Choroid plexus epithelial cell (primary cell): ENCODE measurements around the gene DHRS1.

Experiments
- DNase-seq: peaks from one replicate; pipeline ENCODE4 v3.0.0-alpha.2; 2010; ENCODE audit warnings: low read depth
- H3K4me3 ChIP-seq: 2 replicates; pipeline ENCODE4 v1.5.1; 2011; ENCODE audit warnings: low read depth, mild to moderate bottlenecking, control low read depth, low read length, moderate library complexity
- TF ChIP-seq, protein P1 (sequence below): conservative IDR thresholded peaks from 2 replicates; pipeline ENCODE4 v1.5.1; 2011; ENCODE audit warnings: low read depth, mild to moderate bottlenecking, control low read depth, inconsistent platforms, low read length, moderate library complexity

DHRS1 gene

DNA sequence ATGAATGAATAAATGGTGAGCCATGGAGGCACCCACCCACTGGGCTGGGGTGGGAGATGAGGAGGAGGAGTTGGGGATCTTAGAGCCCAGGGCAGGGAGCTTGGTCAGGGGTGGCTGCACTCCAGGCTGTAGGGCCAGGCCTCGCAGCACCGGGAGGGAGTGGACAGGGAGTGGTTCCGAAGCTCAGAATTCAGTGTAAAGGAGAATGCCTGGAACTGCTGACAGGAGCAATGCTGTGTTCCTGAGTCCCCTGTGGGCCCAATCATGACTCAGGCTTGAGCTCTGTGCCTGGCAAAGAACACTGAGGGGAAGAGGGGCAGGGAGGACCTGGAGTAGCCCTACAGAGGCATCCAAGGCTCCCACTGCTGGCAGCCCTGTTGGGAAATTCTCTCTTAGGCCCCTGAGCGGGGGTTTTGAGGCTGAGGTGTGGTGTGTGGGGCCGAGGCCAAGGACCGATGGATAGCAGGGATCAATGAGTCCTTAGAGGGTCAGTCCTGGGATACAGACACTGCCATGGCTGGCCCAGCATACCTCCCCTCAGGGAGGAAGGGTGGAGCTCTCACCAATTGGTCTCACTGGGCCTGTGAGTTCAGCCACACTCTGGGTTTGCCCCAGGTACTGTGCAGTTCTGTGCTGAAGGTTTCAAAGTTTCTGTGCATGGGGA lies 18.7 kb downstream of the DHRS1 start:
- no peak overlapping the region for H3K4me3 ChIP-seq
- DNase-seq, result no peak
- TF ChIP-seq, protein P1, sequence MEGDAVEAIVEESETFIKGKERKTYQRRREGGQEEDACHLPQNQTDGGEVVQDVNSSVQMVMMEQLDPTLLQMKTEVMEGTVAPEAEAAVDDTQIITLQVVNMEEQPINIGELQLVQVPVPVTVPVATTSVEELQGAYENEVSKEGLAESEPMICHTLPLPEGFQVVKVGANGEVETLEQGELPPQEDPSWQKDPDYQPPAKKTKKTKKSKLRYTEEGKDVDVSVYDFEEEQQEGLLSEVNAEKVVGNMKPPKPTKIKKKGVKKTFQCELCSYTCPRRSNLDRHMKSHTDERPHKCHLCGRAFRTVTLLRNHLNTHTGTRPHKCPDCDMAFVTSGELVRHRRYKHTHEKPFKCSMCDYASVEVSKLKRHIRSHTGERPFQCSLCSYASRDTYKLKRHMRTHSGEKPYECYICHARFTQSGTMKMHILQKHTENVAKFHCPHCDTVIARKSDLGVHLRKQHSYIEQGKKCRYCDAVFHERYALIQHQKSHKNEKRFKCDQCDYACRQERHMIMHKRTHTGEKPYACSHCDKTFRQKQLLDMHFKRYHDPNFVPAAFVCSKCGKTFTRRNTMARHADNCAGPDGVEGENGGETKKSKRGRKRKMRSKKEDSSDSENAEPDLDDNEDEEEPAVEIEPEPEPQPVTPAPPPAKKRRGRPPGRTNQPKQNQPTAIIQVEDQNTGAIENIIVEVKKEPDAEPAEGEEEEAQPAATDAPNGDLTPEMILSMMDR, result no peak

DNA sequence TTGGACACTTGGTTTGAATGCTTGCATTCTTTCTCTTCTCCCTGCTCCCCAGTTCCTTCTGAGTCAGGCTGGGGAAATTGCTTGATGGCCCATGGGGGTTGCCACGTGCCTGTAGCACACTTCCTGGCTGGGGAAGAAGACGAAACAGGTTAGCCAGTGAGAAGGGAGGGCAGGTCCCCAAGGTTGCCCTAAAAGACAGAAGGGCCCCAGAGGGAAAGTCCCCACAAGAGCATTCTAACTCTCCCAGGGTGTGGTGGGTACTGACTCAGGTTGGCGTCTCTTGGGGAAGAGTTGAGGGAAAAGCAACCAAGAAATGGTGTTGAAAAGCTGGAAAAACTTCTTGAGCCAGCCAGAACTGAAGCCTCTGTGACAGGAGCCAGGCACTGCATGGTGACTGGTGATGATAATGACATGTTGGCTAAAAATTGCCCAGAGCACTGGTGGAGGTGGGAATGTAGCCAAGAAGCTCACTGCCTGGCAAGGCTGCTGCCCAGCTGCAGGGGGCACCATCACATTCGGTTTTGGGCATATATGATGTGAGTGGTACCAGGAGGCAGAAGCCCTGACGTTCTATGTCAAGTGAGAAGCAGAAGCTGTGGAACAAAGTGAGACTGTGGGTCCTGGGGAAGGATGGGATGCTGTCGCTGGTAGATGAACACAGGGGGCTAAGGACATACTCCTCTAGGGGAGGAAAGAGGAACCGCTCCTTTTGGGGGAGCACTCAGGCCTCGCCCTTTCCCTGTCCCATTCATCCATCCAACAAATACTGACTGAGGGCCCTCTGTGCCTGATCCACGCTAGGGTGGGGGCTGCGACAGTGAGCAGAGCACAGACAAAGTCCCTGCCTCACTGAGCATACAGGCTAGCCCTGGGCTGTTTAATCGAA lies 20.0 kb downstream of the DHRS1 start:
- TF ChIP-seq, protein P1, result peak; percentile 3
- H3K4me3 ChIP-seq, result no peak overlapping the region
- DNase-seq, result no peak

DNA sequence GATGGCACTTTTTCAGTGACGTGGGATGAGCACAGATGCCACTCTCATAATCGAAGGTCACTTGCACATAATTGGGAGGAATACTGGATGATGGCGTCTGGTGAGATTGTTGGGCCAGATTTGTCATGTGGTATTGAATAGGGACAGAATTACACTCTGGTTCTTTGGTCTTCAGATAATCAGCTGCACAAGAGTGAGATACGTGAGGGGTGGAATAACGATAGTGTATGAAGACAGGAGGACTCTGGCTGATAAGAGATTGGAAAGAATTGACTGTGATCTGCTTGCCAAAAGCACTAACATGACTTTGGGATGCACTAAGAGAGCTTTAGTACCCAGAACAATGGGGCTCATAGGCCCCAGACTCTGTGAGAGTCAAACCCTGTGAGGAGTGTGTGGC lies 21.2 kb downstream of the DHRS1 start:
- DNase-seq, result no peak
- TF ChIP-seq, protein P1, result no peak
- H3K4me3 ChIP-seq, result no peak overlapping the region

DNA sequence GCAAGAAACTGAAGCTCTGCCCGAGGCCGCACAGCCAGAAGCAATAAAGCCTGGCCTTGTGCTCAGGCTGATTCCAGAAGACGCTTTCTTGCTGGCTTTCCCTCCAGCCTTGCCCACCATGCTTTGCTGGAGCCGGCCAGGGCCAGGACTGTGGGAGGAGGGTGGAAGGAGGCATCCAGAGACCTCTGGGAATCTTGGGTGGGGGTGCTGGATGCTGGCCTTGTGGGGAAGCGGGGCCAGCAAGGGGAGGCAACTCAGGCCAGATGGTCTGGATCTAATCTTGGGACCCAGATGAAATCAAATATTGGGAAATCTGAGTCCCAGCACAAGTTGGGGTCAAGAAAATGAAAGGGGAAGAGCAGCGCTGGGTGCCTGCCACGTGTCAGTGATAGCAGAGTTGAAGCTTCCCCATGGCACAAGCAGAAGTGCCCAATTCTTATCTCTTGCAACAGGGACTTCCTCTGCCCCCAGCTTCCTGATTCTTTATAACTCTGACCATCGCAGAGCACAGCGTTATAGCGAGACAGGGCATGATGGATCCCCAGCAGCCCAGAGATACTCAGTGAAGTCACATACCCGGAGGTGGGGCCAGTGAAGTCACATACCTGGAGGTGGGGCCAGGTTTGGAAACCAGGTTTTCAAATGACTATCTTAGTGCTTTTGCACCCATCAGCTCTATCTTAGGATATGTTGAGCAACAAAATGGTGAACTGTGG lies 21.8 kb downstream of the DHRS1 start:
- DNase-seq, result no peak
- no peak overlapping the region for H3K4me3 ChIP-seq
- TF ChIP-seq, protein P1, result no peak

DNA sequence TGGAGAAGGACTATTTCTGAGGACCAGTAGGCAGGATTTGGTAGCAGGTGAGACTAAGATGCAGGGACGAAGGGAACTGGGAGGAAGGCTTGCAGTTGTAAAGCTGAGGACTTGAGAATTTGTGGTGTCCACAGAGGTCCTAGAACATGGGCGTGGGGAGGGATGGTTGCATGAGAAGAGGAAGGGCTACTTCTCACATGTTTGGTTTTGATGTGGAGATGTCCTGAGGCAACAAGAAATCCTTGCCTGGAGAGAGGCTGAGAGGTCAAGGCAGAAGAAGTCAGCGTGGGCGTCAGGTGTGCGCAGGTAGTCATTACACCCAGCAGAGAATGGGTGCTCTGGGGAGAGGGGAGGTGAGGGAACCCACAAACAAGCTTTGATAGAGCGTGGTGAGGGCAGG lies 22.5 kb downstream of the DHRS1 start:
- no peak overlapping the region for H3K4me3 ChIP-seq
- no peak for DNase-seq
- TF ChIP-seq, protein P1, result no peak

DNA sequence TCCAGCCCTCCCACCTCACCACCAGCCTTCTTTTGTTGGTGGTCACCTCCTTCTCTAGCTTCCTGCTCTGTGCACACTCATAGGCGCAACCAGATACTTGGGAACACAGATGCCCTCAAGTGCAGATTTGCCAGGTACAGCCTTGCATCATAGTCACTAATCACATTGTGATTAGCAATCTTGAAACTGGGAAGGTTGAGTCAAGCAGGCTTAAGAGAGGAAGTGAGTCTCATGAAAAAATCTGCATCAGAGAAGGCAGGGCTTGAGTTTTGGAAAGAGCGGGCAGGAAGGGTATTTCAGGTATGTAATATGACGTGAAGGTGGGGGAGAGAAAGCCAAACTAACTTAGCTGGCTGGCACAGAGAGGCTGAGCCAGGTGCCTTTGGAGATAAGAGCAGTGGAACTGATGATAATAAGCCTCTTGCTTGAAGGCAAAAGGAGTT lies 25.5 kb downstream of the DHRS1 start:
- TF ChIP-seq, protein P1, result no peak
- no peak overlapping the region for H3K4me3 ChIP-seq
- no peak for DNase-seq
